Measurements from ENCODE around the gene CNKSR3. TPM values are rescaled to one million over a fixed set of nuclear protein-coding genes. Genes with fewer than 3 reads are reported as not detected.
A peak's percentile ranks its signal among the peaks of the same experiment; 100 is the strongest.

The CNKSR3 gene
- total and polyA plus RNA-seq, 4 donors: 4.9 to 17.0 (median 8.8) TPM

GRCh38 chr6:154534531-154534930 is 24.0 kb upstream of the CNKSR3 start:
- H3K4me3 ChIP-seq (ENCODE audit: low read depth, low read length): no peak overlapping the region
- no peaks in the 10 kb centered on the region for H3K27me3 ChIP-seq (ENCODE audit: control insufficient read depth, insufficient read depth, low read length)
- H3K4me1 ChIP-seq (ENCODE audit: control insufficient read depth, insufficient read depth, low read length): peaks cover 9% of the 10 kb centered on the region
- H3K27ac ChIP-seq (ENCODE audit: low read depth, low read length): no peak overlapping the region
- no peak for DNase-seq (ENCODE audit: low read depth in 4 of 6, low spot score in 6 of 6)
- no peaks in the 10 kb centered on the region for H3K36me3 ChIP-seq (ENCODE audit: control insufficient read depth, insufficient read depth, low read length)
- WGBS (ENCODE audit: insufficient coverage): no CpG with 5 or more reads among the region's 2 CpGs
- no peaks in the 10 kb centered on the region for H3K9me3 ChIP-seq (ENCODE audit: control insufficient read depth, insufficient read depth, low read length)

GRCh38 chr6:154532426-154532825 is 21.9 kb upstream of the CNKSR3 start:
- peaks cover 8% of the 10 kb centered on the region for H3K4me1 ChIP-seq (ENCODE audit: control insufficient read depth, insufficient read depth, low read length)
- H3K27ac ChIP-seq (ENCODE audit: low read depth, low read length): no peak overlapping the region
- 100% methylated on average over 1 of the region's 4 CpGs for WGBS (ENCODE audit: insufficient coverage)
- no peaks in the 10 kb centered on the region for H3K9me3 ChIP-seq (ENCODE audit: control insufficient read depth, insufficient read depth, low read length)
- no peaks in the 10 kb centered on the region for H3K27me3 ChIP-seq (ENCODE audit: control insufficient read depth, insufficient read depth, low read length)
- DNase-seq (ENCODE audit: low read depth in 4 of 6, low spot score in 6 of 6): no peak
- no peaks in the 10 kb centered on the region for H3K36me3 ChIP-seq (ENCODE audit: control insufficient read depth, insufficient read depth, low read length)
- no peak overlapping the region for H3K4me3 ChIP-seq (ENCODE audit: low read depth, low read length)

GRCh38 chr6:154529957-154530356 is 19.5 kb upstream of the CNKSR3 start:
- Histone ChIP-seq H3K27me3 (ENCODE audit: control insufficient read depth, insufficient read depth, low read length) (no peaks in the 10 kb centered on the region), H3K4me3 (ENCODE audit: low read depth, low read length) (no peak overlapping the region), H3K9me3 (ENCODE audit: control insufficient read depth, insufficient read depth, low read length) (no peaks in the 10 kb centered on the region), H3K36me3 (ENCODE audit: control insufficient read depth, insufficient read depth, low read length) (no peaks in the 10 kb centered on the region), H3K27ac (ENCODE audit: low read depth, low read length) (no peak overlapping the region), H3K4me1 (ENCODE audit: control insufficient read depth, insufficient read depth, low read length) (no peaks in the 10 kb centered on the region)
- DNase-seq (ENCODE audit: low read depth in 4 of 6, low spot score in 6 of 6): no peak
- WGBS (ENCODE audit: insufficient coverage): 95% methylated on average over 6 of the region's 6 CpGs

- Histone ChIP-seq H3K27me3 (ENCODE audit: control insufficient read depth, insufficient read depth, low read length) (no peaks in the 10 kb centered on the region), H3K36me3 (ENCODE audit: control insufficient read depth, insufficient read depth, low read length) (no peaks in the 10 kb centered on the region), H3K27ac (ENCODE audit: low read depth, low read length) (no peak overlapping the region), H3K9me3 (ENCODE audit: control insufficient read depth, insufficient read depth, low read length) (no peaks in the 10 kb centered on the region), H3K4me1 (ENCODE audit: control insufficient read depth, insufficient read depth, low read length) (no peaks in the 10 kb centered on the region), H3K4me3 (ENCODE audit: low read depth, low read length) (no peak overlapping the region)
- DNase-seq (ENCODE audit: low read depth in 4 of 6, low spot score in 6 of 6): no peak
- WGBS (ENCODE audit: insufficient coverage): 85% methylated on average over 3 of the region's 3 CpGs
These were observed 17.9 kb upstream of the CNKSR3 start for GRCh38 chr6:154528310-154528915.

DNA sequence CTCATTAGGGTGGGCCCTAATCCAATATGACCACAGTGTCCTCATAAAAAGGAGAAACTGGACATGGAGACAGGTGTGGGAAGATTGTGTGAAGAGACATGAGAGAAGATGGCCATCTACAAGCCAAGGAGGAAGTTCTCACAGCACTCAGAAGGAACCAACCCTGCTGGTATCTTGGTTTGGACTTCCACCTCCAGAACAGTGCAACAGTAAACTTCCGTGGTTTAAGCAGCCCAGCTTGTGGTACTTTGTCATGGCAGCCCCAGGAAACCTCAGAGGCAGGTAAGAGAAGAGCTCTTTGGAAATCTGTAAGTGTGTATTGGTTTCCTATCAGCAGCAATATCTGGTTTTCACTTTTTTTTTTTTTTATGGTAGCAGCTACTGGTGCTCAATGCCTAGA is 16.5 kb upstream of the CNKSR3 start:
- no peaks in the 10 kb centered on the region for H3K4me1 ChIP-seq (ENCODE audit: control insufficient read depth, insufficient read depth, low read length)
- no peak overlapping the region for H3K27ac ChIP-seq (ENCODE audit: low read depth, low read length)
- no peaks in the 10 kb centered on the region for H3K27me3 ChIP-seq (ENCODE audit: control insufficient read depth, insufficient read depth, low read length)
- WGBS (ENCODE audit: insufficient coverage): no CpG with 5 or more reads among the region's 1 CpG
- H3K4me3 ChIP-seq (ENCODE audit: low read depth, low read length): no peak overlapping the region
- H3K9me3 ChIP-seq (ENCODE audit: control insufficient read depth, insufficient read depth, low read length): no peaks in the 10 kb centered on the region
- no peaks in the 10 kb centered on the region for H3K36me3 ChIP-seq (ENCODE audit: control insufficient read depth, insufficient read depth, low read length)
- DNase-seq (ENCODE audit: low read depth in 4 of 6, low spot score in 6 of 6): no peak

DNA sequence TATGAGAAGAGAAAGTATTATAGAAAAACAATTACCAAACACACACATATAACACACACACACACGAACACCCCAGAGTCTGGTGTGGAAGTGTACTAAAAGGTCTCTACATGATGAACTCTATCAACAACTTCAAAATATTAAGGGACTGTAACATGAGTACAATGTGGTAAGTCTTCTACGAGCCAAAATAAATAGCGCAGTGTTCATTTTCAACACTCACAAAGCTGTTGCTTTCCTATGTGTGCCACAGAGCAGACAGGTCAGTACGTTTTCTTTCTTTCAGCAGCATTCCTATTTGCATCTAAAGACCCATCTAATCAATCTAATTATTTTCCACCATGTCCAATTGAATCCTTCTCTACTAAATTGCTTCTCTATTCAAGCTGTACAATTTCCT is 12.1 kb upstream of the CNKSR3 start:
- no peaks in the 10 kb centered on the region for H3K9me3 ChIP-seq (ENCODE audit: control insufficient read depth, insufficient read depth, low read length)
- H3K27ac ChIP-seq (ENCODE audit: low read depth, low read length): no peak overlapping the region
- H3K27me3 ChIP-seq (ENCODE audit: control insufficient read depth, insufficient read depth, low read length): no peaks in the 10 kb centered on the region
- no peaks in the 10 kb centered on the region for H3K4me1 ChIP-seq (ENCODE audit: control insufficient read depth, insufficient read depth, low read length)
- no peaks in the 10 kb centered on the region for H3K36me3 ChIP-seq (ENCODE audit: control insufficient read depth, insufficient read depth, low read length)
- H3K4me3 ChIP-seq (ENCODE audit: low read depth, low read length): no peak overlapping the region
- DNase-seq (ENCODE audit: low read depth in 4 of 6, low spot score in 6 of 6): peak in 1 of 6 donors; percentile 50
- WGBS (ENCODE audit: insufficient coverage): 22% methylated on average over 3 of the region's 4 CpGs

DNA sequence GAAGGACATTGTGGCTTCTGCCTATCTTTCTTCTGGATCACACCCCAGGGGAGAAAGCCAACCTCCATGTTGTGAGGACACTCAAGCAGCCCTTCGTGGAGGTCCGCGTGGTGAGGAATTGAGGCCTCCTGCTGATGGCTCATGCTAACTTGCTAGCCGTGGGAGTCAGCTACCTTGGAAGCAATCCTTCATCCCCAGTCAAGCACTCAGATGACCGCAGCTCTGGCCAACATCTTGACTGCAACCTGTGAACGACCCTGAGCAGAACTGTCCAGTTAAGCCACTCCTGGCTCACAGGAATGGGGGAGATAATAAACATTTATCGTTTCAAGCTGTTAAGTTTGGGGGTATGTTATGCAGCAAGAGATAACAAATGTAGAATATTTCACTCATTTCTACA is 10.9 kb upstream of the CNKSR3 start:
- DNase-seq (ENCODE audit: low read depth in 4 of 6, low spot score in 6 of 6): no peak
- Histone ChIP-seq H3K27me3 (ENCODE audit: control insufficient read depth, insufficient read depth, low read length) (no peaks in the 10 kb centered on the region), H3K27ac (ENCODE audit: low read depth, low read length) (no peak overlapping the region), H3K4me3 (ENCODE audit: low read depth, low read length) (no peak overlapping the region), H3K36me3 (ENCODE audit: control insufficient read depth, insufficient read depth, low read length) (no peaks in the 10 kb centered on the region), H3K4me1 (ENCODE audit: control insufficient read depth, insufficient read depth, low read length) (no peaks in the 10 kb centered on the region), H3K9me3 (ENCODE audit: control insufficient read depth, insufficient read depth, low read length) (no peaks in the 10 kb centered on the region)
- 84% methylated on average over 4 of the region's 7 CpGs for WGBS (ENCODE audit: insufficient coverage)

DNA sequence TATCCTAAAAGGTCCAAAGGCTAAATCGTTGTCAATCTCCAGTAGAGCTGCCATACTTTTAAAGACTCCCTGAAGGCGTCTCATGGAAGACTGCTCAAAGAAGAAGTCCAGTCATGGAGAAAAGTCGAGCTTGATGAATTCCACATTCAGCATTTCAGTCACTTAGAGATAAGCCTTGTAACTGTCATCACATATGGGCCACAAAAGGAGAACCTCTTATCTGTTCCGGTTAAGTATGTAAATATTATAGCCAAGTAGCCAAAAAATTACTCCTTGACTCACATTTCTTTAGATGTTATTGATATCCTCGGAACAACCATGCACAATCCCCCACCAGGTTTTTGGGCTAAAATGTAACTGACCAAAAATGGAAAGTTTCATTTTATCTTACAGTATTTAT is 9.8 kb upstream of the CNKSR3 start:
- H3K9me3 ChIP-seq (ENCODE audit: control insufficient read depth, insufficient read depth, low read length): no peaks in the 10 kb centered on the region
- H3K4me1 ChIP-seq (ENCODE audit: control insufficient read depth, insufficient read depth, low read length): no peaks in the 10 kb centered on the region
- H3K36me3 ChIP-seq (ENCODE audit: control insufficient read depth, insufficient read depth, low read length): no peaks in the 10 kb centered on the region
- H3K27me3 ChIP-seq (ENCODE audit: control insufficient read depth, insufficient read depth, low read length): no peaks in the 10 kb centered on the region
- H3K4me3 ChIP-seq (ENCODE audit: low read depth, low read length): no peak overlapping the region
- WGBS (ENCODE audit: insufficient coverage): 20% methylated on average over 1 of the region's 5 CpGs
- DNase-seq (ENCODE audit: low read depth in 4 of 6, low spot score in 6 of 6): no peak
- H3K27ac ChIP-seq (ENCODE audit: low read depth, low read length): no peak overlapping the region

DNA sequence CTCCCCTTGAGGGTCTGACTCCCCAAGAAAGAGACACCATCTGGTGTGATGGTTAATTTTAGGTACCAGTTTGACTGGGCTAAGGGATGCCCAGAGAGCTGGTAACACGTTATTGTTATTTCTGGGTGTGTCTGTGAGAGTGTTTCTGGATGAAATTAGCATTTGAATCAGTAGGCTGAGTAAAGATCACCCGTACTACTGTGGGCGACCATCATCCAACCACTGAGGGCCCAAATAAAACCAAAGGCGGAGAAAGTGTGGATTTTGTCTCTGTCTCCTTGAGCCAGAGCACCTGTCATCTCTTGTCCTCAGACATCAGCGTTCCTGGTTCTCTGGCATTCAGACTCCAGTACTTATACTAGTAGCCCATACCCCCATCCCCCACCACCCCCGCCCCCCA is 7.9 kb upstream of the CNKSR3 start:
- no peaks in the 10 kb centered on the region for H3K4me1 ChIP-seq (ENCODE audit: control insufficient read depth, insufficient read depth, low read length)
- no peaks in the 10 kb centered on the region for H3K27me3 ChIP-seq (ENCODE audit: control insufficient read depth, insufficient read depth, low read length)
- H3K4me3 ChIP-seq (ENCODE audit: low read depth, low read length): no peak overlapping the region
- no peaks in the 10 kb centered on the region for H3K36me3 ChIP-seq (ENCODE audit: control insufficient read depth, insufficient read depth, low read length)
- H3K27ac ChIP-seq (ENCODE audit: low read depth, low read length): no peak overlapping the region
- WGBS (ENCODE audit: insufficient coverage): 77% methylated on average over 4 of the region's 6 CpGs
- H3K9me3 ChIP-seq (ENCODE audit: control insufficient read depth, insufficient read depth, low read length): no peaks in the 10 kb centered on the region
- no peak for DNase-seq (ENCODE audit: low read depth in 4 of 6, low spot score in 6 of 6)

- Histone ChIP-seq H3K27ac (ENCODE audit: low read depth, low read length) (no peak overlapping the region), H3K27me3 (ENCODE audit: control insufficient read depth, insufficient read depth, low read length) (no peaks in the 10 kb centered on the region), H3K4me1 (ENCODE audit: control insufficient read depth, insufficient read depth, low read length) (peaks cover 2% of the 10 kb centered on the region), H3K4me3 (ENCODE audit: low read depth, low read length) (no peak overlapping the region), H3K36me3 (ENCODE audit: control insufficient read depth, insufficient read depth, low read length) (no peaks in the 10 kb centered on the region), H3K9me3 (ENCODE audit: control insufficient read depth, insufficient read depth, low read length) (no peaks in the 10 kb centered on the region)
- DNase-seq (ENCODE audit: low read depth in 4 of 6, low spot score in 6 of 6): no peak
- WGBS (ENCODE audit: insufficient coverage): 94% methylated on average over 3 of the region's 5 CpGs
These were observed 5.8 kb upstream of the CNKSR3 start for GRCh38 chr6:154516276-154516675.

All from spinal cord (tissue), 10 donors.